ENCODE measurements around the gene GPNMB.

GPNMB gene

DNA sequence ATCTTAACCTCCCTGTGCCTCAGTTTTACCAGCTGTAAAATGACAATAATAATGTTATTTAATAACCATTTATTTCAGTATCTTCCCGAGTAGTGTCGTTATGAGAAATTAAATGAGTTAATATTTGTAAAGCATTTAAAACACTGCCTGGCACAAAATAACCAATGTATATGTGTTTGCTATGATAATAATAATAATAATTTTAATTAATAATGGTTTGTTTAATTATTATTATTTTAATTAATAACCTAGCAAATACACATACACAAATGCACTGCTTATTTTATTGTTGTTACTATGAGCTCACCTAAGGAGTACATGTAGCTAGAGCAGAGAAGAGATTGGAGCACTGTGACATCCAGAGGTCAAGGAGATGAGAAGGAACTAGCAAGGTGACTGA is 18.2 kb upstream of the GPNMB start:
- DNase-seq = no peak

DNA sequence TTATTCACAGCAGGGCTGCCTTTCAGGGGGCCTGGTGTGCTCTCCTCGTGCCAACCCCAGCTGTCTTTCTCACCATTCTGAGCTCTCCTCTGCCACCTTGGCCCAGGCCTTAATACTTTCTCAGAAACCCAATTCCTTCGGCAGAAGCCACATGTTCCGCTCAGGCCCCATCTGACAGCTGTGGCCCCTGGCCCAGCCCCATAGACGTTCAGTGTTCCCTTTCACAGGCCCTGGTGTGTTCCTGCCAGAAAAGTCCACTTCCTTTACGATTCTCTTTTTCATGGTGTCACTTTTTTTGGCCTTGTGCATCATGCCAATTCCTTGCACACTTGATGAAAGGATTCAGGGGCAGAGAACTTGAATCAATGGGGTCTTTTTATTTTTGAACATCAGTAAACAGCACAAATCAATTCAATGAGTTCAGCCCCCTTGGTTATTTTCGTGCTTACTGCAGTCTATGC is 15.9 kb upstream of the GPNMB start:
- DNase-seq = peak in 41 of 51 donors; percentile 5 to 85 (median 38)

DNA sequence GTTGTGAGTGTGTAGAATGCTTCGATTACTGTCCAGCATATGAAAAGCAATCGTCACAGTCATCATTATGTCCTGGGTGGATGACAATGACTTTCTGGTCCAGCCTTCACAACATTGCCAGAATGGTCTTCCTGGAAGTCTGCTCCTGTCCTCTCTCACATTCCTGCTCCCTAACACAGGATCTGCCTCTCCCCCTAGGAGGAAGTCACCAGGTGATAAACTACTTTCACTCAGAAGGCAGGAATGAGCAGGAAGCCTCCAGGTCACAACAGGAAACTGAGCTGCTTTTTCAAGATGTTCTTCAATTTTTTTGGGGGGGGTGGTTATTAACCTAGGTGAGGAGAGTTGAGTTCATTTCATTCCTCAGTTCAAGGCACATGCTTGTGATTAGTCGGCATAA is 13.6 kb upstream of the GPNMB start:
- no peak for DNase-seq

DNA sequence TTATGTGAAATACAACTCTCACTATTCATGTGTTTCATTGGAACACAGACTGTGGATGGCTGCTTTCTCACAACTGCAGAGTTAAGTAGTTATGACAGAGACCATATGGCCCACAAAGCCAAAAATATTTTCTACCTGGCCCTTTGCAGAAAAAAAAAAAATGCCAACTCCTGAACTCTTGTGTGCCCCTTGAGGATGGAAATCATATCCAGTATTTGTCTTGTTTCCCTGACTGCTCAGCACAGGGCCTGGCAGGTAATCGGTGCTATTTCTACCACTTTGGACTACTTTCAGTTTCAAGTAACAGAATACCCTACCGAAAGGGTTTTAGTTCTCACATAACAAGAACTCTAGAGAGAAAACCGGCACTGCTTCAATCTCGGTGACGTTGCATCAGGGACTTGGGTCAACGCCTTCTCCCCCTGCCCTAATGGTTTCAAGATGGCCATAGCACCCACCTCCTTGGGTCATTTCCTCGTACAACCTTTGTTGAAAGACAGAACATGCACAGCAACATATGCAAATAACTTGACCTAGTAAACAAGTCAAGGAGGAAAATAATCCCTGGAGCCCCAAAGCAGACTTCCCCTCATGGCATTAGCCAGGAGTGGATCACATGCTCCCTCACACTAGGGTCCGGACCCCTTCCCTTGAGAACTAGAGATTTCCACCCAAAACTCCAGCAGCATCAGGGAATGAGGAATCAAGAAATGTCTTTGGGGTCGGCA is 11.8 kb upstream of the GPNMB start:
- no peak for DNase-seq

DNA sequence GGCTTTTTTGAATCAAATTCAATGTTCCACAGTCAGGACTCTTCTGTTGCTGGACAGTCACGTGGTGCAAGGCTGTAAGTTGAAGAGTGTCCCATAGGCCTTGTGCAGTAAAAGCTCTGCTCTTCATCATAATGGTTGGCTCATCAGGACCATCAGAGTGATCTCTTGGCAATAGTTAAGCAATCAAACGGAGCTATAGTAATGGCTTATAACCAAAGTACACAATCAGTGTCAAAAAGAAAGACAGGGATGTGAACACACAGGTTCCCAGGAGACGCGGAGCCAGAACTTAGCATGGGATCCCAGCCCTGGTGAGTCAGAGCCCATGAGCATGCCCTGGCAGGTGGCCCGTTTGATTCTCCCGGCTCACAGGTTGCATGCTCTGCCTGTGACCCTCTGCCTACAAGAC is 10.8 kb upstream of the GPNMB start:
- no peak for DNase-seq

DNA sequence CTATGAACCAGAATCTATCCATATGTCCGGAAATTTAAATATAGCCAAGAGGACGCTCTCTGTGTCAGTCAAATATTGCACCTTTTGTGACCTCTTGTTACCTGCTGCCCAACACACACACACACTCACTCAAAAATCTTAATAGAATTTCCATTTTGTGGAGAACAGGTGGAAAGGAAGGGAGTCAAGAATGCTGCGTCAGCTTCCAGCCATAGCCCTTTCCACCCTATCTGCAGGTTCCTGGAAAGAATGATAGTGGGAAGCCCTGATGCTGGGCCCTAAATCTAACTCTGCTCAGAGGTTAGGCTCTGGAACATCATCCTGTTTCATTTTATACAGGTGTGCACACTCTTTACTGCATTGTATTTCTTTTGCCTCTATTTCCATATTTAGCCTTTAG is 9.6 kb upstream of the GPNMB start:
- DNase-seq = no peak

DNA sequence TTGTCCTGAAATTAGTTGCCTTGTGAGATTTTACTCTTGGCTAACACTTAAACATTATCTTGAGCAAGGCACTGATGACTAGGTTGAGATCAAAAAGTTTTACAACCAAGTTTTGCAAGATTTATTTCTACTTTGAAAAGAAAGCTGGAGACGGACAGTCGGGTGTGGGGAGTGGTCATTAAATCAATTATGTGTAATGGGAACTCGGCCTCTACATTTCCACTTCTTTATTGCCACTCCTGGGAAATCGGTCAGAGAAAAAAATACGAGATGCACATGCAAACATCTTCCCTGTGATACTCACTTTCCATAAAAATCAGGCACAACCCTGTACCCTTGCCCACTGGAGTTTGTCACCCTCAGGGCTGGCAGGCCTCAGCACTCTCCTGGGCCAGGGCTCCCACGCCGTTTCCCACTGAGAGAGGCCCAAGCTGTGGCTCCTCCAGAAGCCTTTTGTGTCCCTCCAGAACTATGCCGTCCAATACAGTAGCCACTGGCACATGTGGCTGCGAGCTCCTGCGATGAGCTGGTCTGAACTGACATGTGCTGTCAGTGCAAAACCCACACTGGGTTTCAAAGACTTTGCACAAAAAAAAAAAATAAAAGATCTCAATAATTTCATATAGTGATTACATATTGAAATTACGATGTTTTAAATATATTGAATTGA is 7.5 kb upstream of the GPNMB start:
- no peak for DNase-seq

DNA sequence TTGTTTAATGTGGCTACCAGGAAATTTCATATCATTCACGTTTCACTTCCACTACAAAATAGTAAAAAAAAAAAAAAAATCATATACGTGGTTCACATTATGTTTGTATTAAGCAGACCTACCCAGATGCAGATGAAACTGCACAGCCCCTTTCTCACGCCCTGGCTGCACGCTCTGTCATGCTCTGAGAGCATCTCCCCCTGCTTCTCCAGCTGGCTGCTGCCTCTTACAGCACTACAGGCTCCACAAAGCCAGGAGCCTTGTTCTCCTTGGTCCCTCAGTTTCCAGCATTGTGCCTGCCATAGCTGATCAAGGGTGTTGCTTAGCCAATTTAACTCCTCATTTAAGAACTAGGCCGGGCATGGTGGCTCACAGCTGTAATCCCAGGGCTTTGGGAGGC is 6.9 kb upstream of the GPNMB start:
- no peak for DNase-seq

DNA sequence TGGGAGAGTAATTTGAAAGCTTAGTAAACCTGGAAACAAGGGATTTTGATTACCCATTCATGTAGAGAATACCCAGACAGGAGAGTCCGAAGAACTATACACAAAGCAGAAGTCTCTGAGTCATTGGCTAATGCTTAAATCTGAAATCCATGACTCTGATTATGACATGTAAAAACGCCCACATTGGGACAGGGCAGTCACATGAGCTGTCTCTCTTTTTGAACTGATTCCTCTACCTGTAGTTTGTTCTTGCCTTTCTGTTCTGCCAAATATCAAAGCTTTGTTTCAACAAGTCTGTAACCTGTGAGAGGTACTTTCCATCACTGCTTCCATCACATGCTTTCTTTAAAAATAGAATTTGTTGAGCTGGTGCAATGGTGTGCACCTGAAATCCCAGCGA is 4.3 kb upstream of the GPNMB start:
- no peak for DNase-seq

DNA sequence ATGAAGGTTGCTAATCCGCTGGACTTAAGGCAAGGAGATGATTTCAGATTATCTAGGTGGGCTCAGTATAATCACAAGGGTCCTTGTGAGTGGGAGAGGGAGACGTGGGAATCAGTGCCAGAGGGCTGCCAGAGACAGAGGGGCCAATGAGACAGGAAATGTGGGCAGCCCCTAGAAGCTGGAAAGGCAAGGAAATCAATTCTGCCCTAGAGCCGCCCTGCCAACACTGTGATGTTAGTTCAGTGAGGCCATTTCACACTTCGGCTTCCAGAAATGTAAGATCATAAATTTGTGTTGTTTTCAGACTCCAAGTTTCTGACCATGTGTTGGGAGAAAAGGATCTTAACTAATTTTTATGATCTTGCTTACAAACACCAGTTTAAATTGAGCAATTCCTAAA is 3.6 kb upstream of the GPNMB start:
- DNase-seq = no peak

DNA sequence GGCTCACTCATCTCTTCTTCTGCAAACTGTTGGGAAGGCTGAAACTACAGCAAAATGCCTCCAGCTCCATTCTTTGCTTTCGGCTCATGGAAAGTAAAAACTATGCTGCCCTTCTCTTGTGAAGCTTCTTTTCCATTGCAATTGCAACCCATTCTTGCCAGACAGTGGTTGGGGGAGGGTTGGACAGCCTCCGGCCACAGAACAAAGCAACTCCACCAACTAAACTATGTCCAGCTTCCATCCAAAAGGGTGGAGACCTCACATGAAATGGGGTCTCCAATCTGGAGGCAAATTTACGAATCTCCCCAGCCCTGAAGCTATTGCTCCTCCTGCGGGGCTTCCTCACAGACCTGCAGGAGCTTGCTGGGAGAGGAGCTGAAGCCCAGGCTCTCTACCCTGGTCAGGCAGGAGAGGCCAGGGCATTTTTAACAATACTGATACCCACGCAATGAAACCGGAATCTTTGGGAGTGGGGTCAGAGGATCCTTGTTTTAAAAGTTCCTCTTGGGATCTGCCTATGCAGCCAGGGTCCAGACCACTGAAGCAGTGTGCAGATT is 549 bp downstream of the GPNMB start:
- DNase-seq = no peak

DNA sequence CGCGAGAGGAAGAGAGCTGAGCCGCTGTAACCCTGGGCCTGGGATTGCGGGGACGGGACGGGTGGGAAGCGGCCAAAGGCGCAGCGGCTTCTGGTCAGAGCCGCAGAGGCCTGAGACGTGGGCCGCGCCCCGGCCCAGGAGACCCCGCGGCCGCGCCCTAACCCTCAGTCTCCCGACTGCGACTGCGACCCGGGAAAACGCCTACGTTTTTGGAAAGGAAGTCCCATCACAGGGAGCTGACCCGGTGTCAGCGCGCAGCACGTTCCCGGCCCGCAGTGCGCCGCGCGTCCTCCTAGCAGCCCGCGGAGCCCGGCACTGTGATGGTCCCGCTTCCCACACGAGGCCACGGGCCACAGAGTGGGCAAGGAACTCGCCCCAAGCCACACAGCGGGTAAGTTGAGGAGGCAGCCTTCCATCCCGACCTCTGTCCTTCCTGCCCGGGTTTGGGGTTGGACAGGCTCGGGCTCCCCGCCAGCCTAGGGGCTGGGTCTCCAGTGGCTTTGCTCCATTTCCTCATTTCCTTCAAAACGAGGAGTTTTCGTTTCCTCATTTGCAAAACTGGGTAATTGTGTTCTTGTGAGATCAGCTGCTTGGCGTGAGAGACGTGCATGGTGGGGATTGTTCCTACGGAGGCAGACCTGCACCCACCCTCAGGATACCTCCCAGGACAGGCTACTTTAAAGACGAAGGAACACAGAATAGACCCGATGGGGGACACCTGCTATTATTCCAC is 1.2 kb downstream of the GPNMB start:
- DNase-seq = peak in 12 of 51 donors; percentile 4 to 40 (median 12)

DNA sequence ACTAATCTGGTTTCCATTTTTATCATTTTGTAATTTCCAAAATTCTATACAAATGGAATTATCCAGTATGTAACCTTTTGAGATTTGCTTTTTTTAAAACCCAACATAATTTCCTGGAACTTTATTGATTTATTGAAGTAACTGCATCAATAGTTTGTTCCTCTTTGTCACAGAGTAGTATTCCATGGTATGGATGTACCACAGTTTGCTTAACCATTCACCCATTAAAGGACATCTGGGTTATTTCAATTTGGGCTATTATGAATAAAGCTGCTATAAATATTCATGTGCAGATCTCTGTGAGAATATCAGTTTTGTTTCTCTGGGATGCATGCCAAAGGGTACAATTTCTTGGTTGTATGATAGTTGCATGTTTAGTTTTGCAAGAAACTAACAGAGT is 2.9 kb downstream of the GPNMB start:
- DNase-seq = no peak

DNA sequence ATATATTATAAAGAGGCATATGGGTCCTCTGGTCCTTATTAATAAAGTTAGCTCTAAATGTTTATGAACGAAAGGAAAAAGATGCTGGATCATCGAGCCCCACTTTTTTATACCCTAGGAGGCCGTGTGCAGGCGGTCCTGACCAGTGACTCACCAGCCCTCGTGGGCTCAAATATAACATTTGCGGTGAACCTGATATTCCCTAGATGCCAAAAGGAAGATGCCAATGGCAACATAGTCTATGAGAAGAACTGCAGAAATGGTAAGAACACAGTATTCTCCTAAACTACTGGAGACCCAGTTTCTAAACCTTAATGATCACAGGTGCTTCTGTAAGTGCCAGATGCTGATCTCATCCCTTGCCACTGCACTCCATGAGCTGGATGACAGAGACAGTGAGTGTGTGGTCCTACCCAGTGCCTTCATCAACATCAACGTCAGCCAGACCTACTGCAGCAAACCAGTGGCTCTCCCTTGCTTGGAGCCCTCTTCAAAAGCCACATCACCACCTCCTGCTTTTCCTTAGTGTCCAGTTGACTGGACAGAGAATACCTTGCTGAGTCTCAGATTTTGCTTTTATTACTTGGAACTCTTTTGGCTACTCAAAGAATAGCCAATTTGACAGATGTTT is 7.6 kb downstream of the GPNMB start:
- no peak for DNase-seq

DNA sequence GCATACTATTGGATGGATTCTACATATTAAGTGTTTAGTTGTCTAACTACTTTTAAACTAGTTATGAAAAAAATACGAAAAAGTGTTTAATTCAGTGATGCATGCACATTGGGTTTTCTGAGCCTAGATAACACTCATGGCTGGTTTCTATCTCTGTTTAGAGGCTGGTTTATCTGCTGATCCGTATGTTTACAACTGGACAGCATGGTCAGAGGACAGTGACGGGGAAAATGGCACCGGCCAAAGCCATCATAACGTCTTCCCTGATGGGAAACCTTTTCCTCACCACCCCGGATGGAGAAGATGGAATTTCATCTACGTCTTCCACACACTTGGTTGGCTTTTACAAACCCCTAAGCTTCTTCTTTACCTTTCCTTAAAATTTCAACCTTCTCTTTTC is 10.2 kb downstream of the GPNMB start:
- no peak for DNase-seq

DNA sequence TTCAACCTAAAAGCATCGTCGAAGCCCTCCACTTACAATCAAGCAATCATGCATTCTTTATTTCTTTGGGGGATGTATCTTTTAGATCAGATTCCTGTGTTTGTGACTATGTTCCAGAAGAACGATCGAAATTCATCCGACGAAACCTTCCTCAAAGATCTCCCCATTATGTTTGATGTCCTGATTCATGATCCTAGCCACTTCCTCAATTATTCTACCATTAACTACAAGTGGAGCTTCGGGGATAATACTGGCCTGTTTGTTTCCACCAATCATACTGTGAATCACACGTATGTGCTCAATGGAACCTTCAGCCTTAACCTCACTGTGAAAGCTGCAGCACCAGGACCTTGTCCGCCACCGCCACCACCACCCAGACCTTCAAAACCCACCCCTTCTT is 13.8 kb downstream of the GPNMB start:
- DNase-seq = no peak

DNA sequence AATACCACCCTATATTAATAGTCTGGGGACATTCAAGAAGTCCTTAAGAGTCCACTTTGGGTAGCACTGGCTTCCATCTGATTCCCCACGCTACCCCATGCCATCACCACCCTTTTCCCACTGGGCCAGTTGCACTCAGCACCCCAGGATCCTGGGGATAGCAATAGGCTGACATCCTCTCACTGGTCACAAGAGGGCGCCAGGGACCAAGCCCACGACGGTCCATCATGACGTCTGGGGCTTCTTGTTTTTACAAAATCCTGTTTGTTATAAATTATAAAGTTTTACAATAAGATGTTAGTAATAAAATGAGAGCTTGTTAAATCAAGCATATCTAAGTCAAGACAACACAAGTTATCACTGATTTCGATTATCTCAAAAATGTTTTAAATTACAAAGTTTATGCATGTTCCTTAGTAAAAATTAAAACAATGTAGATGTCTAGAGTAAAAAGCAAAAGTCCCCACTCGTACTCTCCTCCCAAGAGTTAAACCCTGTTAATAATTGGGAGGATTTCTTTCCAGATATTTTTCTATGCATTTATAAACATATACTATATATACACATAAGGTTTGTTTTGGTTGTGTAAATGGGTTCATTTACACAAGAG is 15.4 kb downstream of the GPNMB start:
- DNase-seq = peak in 29 of 51 donors; percentile 4 to 59 (median 16)

DNA sequence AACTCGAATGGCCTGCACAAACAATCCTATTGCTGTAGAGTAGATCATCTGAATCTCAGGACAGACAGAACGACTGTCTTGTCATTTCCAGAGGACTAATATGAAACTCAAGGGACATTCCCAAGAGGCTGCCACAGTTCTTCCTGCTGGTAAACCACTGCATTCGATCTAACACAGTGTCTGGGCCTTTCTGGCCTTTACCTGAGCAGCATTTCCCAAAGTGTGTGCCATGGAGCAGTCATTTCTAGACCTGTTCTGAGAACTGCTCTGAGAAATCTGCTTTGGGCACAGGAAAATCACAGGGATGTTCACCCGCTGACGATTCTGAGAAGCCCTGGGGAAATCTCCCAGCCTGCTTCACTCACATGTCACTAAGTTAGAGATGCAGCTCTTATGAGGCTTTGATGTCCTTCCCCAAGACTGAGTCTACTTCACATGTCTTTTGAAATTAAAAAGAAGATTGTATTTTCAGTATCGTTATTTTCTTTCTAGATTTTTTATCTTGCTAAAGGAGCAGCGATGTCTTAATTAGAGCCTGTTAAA is 18.4 kb downstream of the GPNMB start:
- DNase-seq = no peak

DNA sequence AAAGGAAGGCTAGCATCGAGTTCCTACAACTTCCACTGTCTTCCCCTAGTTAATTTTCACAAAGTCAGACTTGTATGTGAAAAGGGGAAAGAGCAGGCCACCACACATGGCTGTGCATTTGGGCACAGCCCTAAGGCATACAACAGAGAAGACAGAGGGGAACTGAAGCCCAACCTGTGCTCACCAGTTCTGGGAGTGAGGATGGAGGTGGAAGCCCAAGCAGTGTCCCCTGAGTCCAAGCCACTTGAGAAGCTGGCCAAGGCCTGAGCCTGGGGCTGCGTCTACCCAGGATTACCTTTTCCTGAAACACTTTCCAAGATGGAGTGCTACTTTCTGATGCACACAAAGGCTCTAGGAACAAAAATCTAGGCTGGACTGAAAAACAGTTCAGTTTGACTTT is 20.3 kb downstream of the GPNMB start:
- no peak for DNase-seq

DNA sequence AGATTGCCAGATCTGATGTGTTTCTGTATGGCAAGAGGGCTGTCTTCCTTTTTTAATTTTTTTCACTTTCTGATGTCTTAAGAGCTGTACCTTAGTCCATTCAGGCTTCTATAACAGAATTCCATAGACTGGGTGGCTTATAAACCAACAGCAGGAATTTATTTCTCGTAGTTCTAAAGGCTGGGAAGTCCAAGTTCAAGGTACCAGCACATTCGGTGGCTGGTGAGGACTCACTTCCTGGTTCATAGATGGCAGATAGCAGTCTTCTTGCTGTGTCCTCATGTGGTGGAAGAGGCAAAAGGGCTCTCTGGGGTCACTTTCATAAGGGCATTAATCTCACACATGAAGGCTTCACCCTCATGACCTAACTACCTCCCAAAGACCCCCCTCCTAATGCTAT is 20.8 kb downstream of the GPNMB start:
- no peak for DNase-seq

DNA sequence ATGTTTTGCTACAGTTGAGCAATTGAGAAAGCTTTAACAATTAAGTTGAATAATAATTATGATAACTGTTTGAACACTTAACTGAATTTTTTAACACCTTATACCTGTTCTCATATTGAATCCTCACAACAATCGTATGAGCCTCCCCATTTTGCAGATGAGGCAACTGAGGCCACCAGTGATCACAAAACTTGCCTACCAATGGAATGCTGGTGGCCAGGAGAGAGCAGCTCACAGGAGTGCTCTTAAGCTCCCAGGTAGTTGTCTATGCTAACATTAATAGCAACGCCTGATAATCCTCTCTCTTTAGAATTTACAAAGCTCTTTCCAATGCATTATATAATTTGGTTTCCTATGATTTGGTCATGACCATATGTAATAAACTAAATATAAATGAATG is 21.6 kb downstream of the GPNMB start:
- DNase-seq = no peak
